Mammary epithelial cell (primary cell): ENCODE data around the gene UMPS.

Experiments used
- CTCF ChIP-seq, 2 donors: IDR thresholded peaks in 1 of 2; conservative IDR thresholded peaks in 1 of 2; 2 replicates each; pipeline ENCODE4 v1.5.1; 2011 to 2012; ENCODE audit warnings: inconsistent platforms in 2 of 2, low read length in 2 of 2, mild to moderate bottlenecking in 2 of 2, control low read depth in 1 of 2, low read depth in 1 of 2; ENCODE audit not compliant: insufficient read depth in 1 of 2; ENCODE audit errors: extremely low read depth in 1 of 2
- EZH2 ChIP-seq: IDR thresholded peaks from 2 replicates; pipeline ENCODE4 v1.6.1; 2012; ENCODE audit warnings: low read length, inconsistent platforms, borderline replicate concordance

GRCh38 chr3:124761250-124761796, 31.1 kb downstream of the UMPS start:
- TF ChIP-seq CTCF (conservative IDR thresholded peaks at IDR 0.05 in 1 of 2, IDR thresholded peaks at IDR 0.05 in 1 of 2; ENCODE audit: extremely low read depth in 1 of 2, insufficient read depth in 1 of 2, low read depth in 1 of 2, low read length in 2 of 2): peak; percentile 95 to 98
- no peak for TF ChIP-seq EZH2
